Fibroblast of lung (primary cell): Measurements from ENCODE around the gene CHD5. TPM values are rescaled to one million over a fixed set of nuclear protein-coding genes. Genes with fewer than 3 reads are reported as not detected.

Source experiments
- DNase-seq, 2 donors: peaks; one replicate each; pipeline versions ENCODE4 v3.0.0 to v3.0.0-alpha.2; 2010; ENCODE audit warnings: low read depth in 2 of 2
- H2AFZ ChIP-seq: 2 replicates; pipeline ENCODE4 v1.5.1; 2012; ENCODE audit warnings: low read length, control low read depth, inconsistent platforms
- H3K27ac ChIP-seq: 2 replicates; pipeline ENCODE4 v1.5.1; 2011; ENCODE audit warnings: low read length, control low read depth; ENCODE audit not compliant: insufficient read depth
- H3K27me3 ChIP-seq: 2 replicates; pipeline ENCODE4 v1.5.1; 2011; ENCODE audit warnings: mild to moderate bottlenecking, low read length; ENCODE audit not compliant: control insufficient read depth, insufficient read depth
- H3K36me3 ChIP-seq: 2 replicates; pipeline ENCODE4 v1.5.1; 2011; ENCODE audit warnings: low read length; ENCODE audit not compliant: control insufficient read depth, insufficient read depth
- H3K4me1 ChIP-seq: 2 replicates; pipeline ENCODE4 v1.5.1; 2011; ENCODE audit warnings: low read length; ENCODE audit not compliant: control insufficient read depth, insufficient read depth; ENCODE audit errors: extremely low read depth
- H3K4me2 ChIP-seq: 2 replicates; pipeline ENCODE4 v1.5.1; 2011; ENCODE audit warnings: low read length, control low read depth; ENCODE audit not compliant: insufficient read depth; ENCODE audit errors: extremely low read depth
- H3K4me3 ChIP-seq, 4 experiments: fragments of 200-600 bp in 1 of 4; sonication (generic) in 1 of 4; replicated peaks in 1 of 4; 2 replicates each; pipeline ENCODE4 v1.5.1; 2011 to 2016; ENCODE audit warnings: low read length in 4 of 4, low read depth in 3 of 4, mild to moderate bottlenecking in 3 of 4, control low read depth in 2 of 4, inconsistent platforms in 1 of 4, mixed read lengths in 1 of 4; ENCODE audit not compliant: insufficient read depth in 1 of 4; ENCODE audit errors: control extremely low read depth in 1 of 4
- H3K79me2 ChIP-seq: 2 replicates; pipeline ENCODE4 v1.5.1; 2012; ENCODE audit warnings: mild to moderate bottlenecking, low read length, inconsistent platforms; ENCODE audit not compliant: control insufficient read depth, insufficient read depth
- H3K9ac ChIP-seq: 2 replicates; pipeline ENCODE4 v1.5.1; 2011; ENCODE audit warnings: mild to moderate bottlenecking, low read length, control low read depth; ENCODE audit not compliant: insufficient read depth
- H3K9me3 ChIP-seq: 2 replicates; pipeline ENCODE4 v1.5.1; 2012; ENCODE audit warnings: low read depth, low read length; ENCODE audit not compliant: control insufficient read depth, insufficient read depth
- H4K20me1 ChIP-seq: 2 replicates; pipeline ENCODE4 v1.5.1; 2011; ENCODE audit warnings: low read length; ENCODE audit not compliant: control insufficient read depth, insufficient read depth; ENCODE audit errors: extremely low read depth
- EZH2 ChIP-seq: IDR thresholded peaks from 2 replicates; pipeline ENCODE4 v1.5.1; 2012; ENCODE audit warnings: low read length, control low read depth, mild to moderate bottlenecking; ENCODE audit errors: missing control alignments
- polyA plus RNA-seq, 2 donors: library from polyadenylated mRNA; depleted of rRNA in 1 of 2; stranded (reverse) in 1 of 2; unstranded in 1 of 2; fragments of >200 nt; gene quantifications; 2 replicates each; pipeline ENCODE4 v1.2.1, GENCODE V29; 2011 to 2012; ENCODE audit warnings: missing spikeins in 1 of 2
- total RNA-seq: library from RNA; depleted of rRNA; stranded (reverse); fragments of >200 nt; gene quantifications from 2 replicates; pipeline ENCODE4 v1.2.1, GENCODE V29; 2014
- TF ChIP-seq, protein P1 (sequence below), 2 donors: IDR thresholded peaks in 1 of 2; conservative IDR thresholded peaks in 1 of 2; 1 replicate in 1 of 2; 2 replicates in 1 of 2; pipeline ENCODE4 v1.5.1; 2011 to 2012; ENCODE audit warnings: low read length in 2 of 2, control low read depth in 1 of 2, inconsistent platforms in 1 of 2, low read depth in 1 of 2, mild to moderate bottlenecking in 1 of 2

CHD5 gene
- total and polyA plus RNA-seq, 2 donors (not counting 1 experiment from before 2014, with no cell fraction given) = under 0.01 to 0.01 TPM

DNA sequence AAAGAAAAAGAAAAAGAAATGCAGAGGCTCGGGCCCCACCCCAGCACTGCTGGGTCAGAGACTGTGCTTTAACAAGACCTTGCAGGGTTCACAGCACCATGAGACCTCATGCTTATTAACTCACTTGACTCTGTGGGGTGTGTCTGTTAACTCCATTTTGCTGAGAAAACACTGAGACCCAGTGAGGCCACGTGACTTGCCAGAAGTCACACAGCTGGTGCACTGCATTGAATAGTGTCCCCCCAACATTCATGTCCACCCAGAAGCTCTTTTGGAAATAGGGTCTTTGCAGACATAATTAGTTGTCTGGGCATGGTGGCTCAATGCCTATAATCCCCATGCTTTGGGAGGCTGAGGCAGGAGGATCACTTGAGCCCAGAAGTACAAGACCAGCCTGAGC is 39.7 kb downstream of the CHD5 start:
- H4K20me1 ChIP-seq = no peaks in the 10 kb centered on the region
- no peaks in the 10 kb centered on the region for H3K4me1 ChIP-seq
- no peak overlapping the region for H2AFZ ChIP-seq
- H3K4me3 ChIP-seq = no peak overlapping the region
- no peak for TF ChIP-seq EZH2
- TF ChIP-seq, protein P1, sequence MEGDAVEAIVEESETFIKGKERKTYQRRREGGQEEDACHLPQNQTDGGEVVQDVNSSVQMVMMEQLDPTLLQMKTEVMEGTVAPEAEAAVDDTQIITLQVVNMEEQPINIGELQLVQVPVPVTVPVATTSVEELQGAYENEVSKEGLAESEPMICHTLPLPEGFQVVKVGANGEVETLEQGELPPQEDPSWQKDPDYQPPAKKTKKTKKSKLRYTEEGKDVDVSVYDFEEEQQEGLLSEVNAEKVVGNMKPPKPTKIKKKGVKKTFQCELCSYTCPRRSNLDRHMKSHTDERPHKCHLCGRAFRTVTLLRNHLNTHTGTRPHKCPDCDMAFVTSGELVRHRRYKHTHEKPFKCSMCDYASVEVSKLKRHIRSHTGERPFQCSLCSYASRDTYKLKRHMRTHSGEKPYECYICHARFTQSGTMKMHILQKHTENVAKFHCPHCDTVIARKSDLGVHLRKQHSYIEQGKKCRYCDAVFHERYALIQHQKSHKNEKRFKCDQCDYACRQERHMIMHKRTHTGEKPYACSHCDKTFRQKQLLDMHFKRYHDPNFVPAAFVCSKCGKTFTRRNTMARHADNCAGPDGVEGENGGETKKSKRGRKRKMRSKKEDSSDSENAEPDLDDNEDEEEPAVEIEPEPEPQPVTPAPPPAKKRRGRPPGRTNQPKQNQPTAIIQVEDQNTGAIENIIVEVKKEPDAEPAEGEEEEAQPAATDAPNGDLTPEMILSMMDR (conservative IDR thresholded peaks at IDR 0.05 in 1 of 2, IDR thresholded peaks at IDR 0.05 in 1 of 2; ENCODE audit: low read depth in 1 of 2, low read length in 2 of 2) = no peak
- H3K9ac ChIP-seq = no peak overlapping the region
- no peak overlapping the region for H3K4me2 ChIP-seq
- H3K9me3 ChIP-seq = no peaks in the 10 kb centered on the region
- no peaks in the 10 kb centered on the region for H3K79me2 ChIP-seq
- H3K27ac ChIP-seq = no peak overlapping the region
- no peak for DNase-seq
- no peaks in the 10 kb centered on the region for H3K27me3 ChIP-seq
- no peaks in the 10 kb centered on the region for H3K36me3 ChIP-seq

DNA sequence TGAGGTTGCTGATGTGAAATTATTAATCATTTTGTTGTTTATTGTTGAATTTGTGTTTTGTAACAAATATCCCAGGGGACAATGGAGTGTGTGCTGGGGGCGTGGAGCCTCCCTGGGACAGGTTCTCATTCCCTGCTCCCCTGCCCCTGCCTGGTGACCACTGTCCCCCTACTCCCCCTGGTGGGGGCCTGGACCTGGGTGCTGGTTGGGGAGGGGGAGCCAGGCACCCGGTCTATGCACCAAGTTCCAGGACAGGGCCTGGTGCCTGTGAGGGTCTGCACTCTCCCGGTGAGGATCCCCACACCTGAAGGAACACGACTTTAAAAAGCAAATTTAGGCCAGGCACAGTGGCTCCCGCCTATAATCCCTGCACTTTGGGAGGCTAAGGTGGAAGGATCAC is 42.4 kb downstream of the CHD5 start:
- H2AFZ ChIP-seq = no peak overlapping the region
- no peaks in the 10 kb centered on the region for H4K20me1 ChIP-seq
- H3K4me2 ChIP-seq = no peak overlapping the region
- no peak for TF ChIP-seq EZH2
- TF ChIP-seq, protein P1 (conservative IDR thresholded peaks at IDR 0.05 in 1 of 2, IDR thresholded peaks at IDR 0.05 in 1 of 2; ENCODE audit: low read depth in 1 of 2, low read length in 2 of 2) = no peak
- H3K4me3 ChIP-seq = no peak overlapping the region
- H3K27me3 ChIP-seq = no peaks in the 10 kb centered on the region
- no peaks in the 10 kb centered on the region for H3K9me3 ChIP-seq
- H3K79me2 ChIP-seq = no peaks in the 10 kb centered on the region
- H3K4me1 ChIP-seq = no peaks in the 10 kb centered on the region
- no peaks in the 10 kb centered on the region for H3K36me3 ChIP-seq
- no peak overlapping the region for H3K9ac ChIP-seq
- DNase-seq = no peak
- no peak overlapping the region for H3K27ac ChIP-seq

DNA sequence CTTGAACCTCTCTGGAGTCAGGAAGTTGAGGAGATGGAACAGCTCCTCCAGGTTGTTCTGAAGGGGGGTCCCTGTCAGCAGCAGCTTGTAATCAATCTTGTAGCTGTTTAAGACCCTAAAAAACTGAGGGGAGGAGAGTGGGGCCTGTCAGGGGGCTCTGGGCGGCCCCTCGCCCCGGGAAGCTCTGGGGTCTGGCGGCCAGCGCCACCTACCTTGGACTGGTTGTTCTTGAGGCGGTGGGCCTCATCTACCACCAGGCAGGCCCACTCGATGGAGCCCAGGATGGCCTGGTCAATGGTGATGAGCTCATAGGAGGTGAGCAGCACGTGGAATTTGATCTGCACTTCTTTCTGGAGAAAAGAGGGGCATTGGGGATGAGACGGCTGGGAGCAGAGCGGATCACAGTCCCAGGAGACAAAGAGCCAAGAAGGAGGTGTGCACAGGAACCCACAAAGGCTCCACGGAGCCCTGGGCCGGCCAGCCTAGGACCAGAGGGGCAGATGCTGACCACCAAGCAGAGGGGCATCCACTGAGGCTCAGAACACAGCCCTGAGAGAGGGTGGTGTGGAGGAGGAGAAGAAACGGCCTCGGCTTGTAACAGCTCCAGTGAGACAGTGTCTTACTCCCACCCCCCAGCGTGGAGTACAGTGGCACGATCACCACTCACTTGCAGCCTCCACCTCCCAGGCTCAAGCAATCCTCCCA is 43.5 kb downstream of the CHD5 start:
- Histone ChIP-seq H3K4me3 (no peak overlapping the region), H3K36me3 (no peaks in the 10 kb centered on the region), H2AFZ (no peak overlapping the region), H3K9ac (no peak overlapping the region), H3K4me1 (no peaks in the 10 kb centered on the region), H3K79me2 (no peaks in the 10 kb centered on the region), H3K4me2 (no peak overlapping the region), H3K9me3 (no peaks in the 10 kb centered on the region), H3K27me3 (no peaks in the 10 kb centered on the region), H4K20me1 (no peaks in the 10 kb centered on the region), H3K27ac (no peak overlapping the region)
- TF ChIP-seq, protein P1 (conservative IDR thresholded peaks at IDR 0.05 in 1 of 2, IDR thresholded peaks at IDR 0.05 in 1 of 2; ENCODE audit: low read depth in 1 of 2, low read length in 2 of 2) = no peak
- no peak for TF ChIP-seq EZH2
- no peak for DNase-seq
